PFSK-1 (cell line): Measurements from ENCODE around the gene NR2E1.

Experiments
- FOXP2 ChIP-seq: optimal IDR thresholded peaks from 2 replicates; pipeline ENCODE3; 2011; ENCODE audit warnings: borderline replicate concordance, control low read depth, inconsistent platforms; ENCODE audit not compliant: insufficient read depth; ENCODE audit errors: extremely low read length, extremely low read depth
- POLR2AphosphoS5 ChIP-seq: IDR thresholded peaks from 2 replicates; pipeline ENCODE4 v1.6.1; 2012; ENCODE audit warnings: low read depth, mild to moderate bottlenecking, control low read depth, low read length, moderate library complexity
- SIN3A ChIP-seq: IDR thresholded peaks from 2 replicates; pipeline ENCODE4 v1.6.1; 2012; ENCODE audit warnings: mild to moderate bottlenecking, low read length, moderate library complexity, borderline replicate concordance; ENCODE audit not compliant: insufficient read depth
- TAF1 ChIP-seq: IDR thresholded peaks from 2 replicates; pipeline ENCODE4 v1.6.1; 2012; ENCODE audit warnings: low read length, control low read depth, borderline replicate concordance; ENCODE audit not compliant: insufficient read depth
- TF ChIP-seq, protein P1 (sequence below), 2 experiments: IDR thresholded peaks; 2 replicates each; pipeline versions ENCODE4 v1.6.1 to v1.8.0; 2011 to 2012; ENCODE audit warnings: low read depth in 2 of 2, low read length in 2 of 2, control low read depth in 1 of 2, inconsistent platforms in 1 of 2, mild to moderate bottlenecking in 1 of 2, moderate library complexity in 1 of 2; ENCODE audit not compliant: insufficient read depth in 1 of 2

NR2E1 gene

DNA sequence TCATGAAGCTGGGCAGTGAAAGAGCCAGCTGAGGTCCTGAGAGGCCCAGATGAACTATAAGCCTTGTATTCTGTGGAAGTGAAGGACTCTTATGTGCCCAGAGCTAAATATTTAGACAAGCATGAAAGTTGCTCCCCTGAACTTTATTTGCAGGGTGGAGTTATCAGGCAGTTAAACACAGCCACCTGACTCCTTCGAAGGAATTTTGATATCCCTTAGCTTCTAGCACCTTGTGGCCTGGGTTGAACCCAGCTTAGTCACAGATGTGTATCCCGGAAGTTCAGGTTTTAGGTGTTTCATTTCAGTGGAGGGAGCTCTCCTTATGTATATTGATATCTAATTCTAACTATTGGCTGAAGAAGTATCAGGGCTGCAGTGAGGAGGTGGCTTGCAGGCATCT, 20.4 kb downstream of the NR2E1 start:
- TF ChIP-seq POLR2AphosphoS5 (no peak), TAF1 (no peak), SIN3A (no peak), FOXP2 (no peak)
- TF ChIP-seq, protein P1, sequence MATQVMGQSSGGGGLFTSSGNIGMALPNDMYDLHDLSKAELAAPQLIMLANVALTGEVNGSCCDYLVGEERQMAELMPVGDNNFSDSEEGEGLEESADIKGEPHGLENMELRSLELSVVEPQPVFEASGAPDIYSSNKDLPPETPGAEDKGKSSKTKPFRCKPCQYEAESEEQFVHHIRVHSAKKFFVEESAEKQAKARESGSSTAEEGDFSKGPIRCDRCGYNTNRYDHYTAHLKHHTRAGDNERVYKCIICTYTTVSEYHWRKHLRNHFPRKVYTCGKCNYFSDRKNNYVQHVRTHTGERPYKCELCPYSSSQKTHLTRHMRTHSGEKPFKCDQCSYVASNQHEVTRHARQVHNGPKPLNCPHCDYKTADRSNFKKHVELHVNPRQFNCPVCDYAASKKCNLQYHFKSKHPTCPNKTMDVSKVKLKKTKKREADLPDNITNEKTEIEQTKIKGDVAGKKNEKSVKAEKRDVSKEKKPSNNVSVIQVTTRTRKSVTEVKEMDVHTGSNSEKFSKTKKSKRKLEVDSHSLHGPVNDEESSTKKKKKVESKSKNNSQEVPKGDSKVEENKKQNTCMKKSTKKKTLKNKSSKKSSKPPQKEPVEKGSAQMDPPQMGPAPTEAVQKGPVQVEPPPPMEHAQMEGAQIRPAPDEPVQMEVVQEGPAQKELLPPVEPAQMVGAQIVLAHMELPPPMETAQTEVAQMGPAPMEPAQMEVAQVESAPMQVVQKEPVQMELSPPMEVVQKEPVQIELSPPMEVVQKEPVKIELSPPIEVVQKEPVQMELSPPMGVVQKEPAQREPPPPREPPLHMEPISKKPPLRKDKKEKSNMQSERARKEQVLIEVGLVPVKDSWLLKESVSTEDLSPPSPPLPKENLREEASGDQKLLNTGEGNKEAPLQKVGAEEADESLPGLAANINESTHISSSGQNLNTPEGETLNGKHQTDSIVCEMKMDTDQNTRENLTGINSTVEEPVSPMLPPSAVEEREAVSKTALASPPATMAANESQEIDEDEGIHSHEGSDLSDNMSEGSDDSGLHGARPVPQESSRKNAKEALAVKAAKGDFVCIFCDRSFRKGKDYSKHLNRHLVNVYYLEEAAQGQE (IDR thresholded peaks at IDR 0.05; ENCODE audit: insufficient read depth in 1 of 2, low read depth in 2 of 2, low read length in 2 of 2): no peak

GRCh38 chr6:108187519-108187918, 21.7 kb downstream of the NR2E1 start:
- TF ChIP-seq TAF1 (no peak), SIN3A (no peak), FOXP2 (no peak), POLR2AphosphoS5 (no peak)
- TF ChIP-seq, protein P1 (IDR thresholded peaks at IDR 0.05; ENCODE audit: insufficient read depth in 1 of 2, low read depth in 2 of 2, low read length in 2 of 2): no peak

- TF ChIP-seq, protein P1 (IDR thresholded peaks at IDR 0.05; ENCODE audit: insufficient read depth in 1 of 2, low read depth in 2 of 2, low read length in 2 of 2): no peak
- TF ChIP-seq FOXP2: no peak
- TF ChIP-seq POLR2AphosphoS5: no peak
- no peak for TF ChIP-seq SIN3A
- TF ChIP-seq TAF1: no peak
Measured at GRCh38 chr6:108193131-108193530, 27.3 kb downstream of the NR2E1 start.

DNA sequence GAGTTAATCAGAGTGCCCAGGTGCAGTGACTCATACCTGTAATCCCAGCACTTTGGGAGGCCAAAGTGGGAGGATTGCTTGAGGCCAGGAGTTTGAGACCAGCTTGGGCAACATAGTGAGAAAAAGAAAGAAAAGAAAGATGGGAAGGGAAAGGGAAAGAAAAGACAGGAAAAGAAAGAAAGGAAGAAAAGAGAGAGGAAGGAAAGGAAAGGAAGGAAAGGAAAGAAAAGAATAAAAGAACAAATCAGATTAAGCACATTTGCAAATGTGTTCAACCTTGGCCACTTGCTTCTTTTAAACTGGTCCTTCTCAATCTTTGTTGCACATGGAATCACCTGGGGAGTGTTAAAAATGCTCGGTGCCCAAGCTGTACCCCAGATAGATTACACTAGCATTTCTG, 28.0 kb downstream of the NR2E1 start:
- TF ChIP-seq POLR2AphosphoS5 (no peak), TAF1 (no peak), SIN3A (no peak), FOXP2 (no peak)
- TF ChIP-seq, protein P1 (IDR thresholded peaks at IDR 0.05; ENCODE audit: insufficient read depth in 1 of 2, low read depth in 2 of 2, low read length in 2 of 2): no peak

DNA sequence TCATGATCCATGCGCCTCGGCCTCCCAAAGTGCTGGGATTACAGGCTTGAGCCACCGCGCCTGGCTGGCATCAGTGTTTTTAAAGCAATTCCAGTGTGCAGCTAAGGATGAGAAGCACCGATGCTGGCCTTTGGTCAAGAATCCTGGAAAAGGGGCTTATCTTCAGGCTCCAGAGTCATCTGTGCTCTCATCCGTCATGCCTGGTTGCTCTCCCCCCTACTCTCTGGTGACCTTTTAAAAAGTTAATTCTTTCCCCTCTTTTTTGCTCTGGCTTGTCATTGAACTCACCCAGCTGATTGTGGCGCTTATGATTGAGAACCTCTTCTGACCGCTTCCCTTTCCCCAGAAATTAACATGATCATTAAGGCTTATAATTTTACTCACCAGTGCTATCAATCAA, 28.7 kb downstream of the NR2E1 start:
- TF ChIP-seq POLR2AphosphoS5 (no peak), SIN3A (no peak), TAF1 (no peak), FOXP2 (no peak)
- TF ChIP-seq, protein P1 (IDR thresholded peaks at IDR 0.05; ENCODE audit: insufficient read depth in 1 of 2, low read depth in 2 of 2, low read length in 2 of 2): no peak
